KOPT-K1 (cell line): ENCODE data around the gene SPARCL1.
A peak's percentile ranks its signal among the peaks of the same experiment; 100 is the strongest.
"Not testable (repeated sequence)": the region's sequence is repeated elsewhere in the genome, so short reads cannot be mapped to it uniquely, and the experiment has no call there.

ENCODE experiments used
- H3K27ac ChIP-seq: fragments of 200-600 bp; sonication (generic); 2 replicates; pipeline ENCODE4 v1.5.1; 2016; ENCODE audit warnings: antibody characterized with exemption, mild to moderate bottlenecking, low read depth, low read length; ENCODE audit not compliant: poor library complexity, severe bottlenecking
- H3K36me3 ChIP-seq: fragments of 200-600 bp; sonication (generic); 2 replicates; pipeline ENCODE4 v1.5.1; 2017; ENCODE audit warnings: antibody characterized with exemption, mild to moderate bottlenecking, low read length, moderate library complexity; ENCODE audit not compliant: insufficient read depth
- H3K9me3 ChIP-seq: fragments of 200-600 bp; sonication (generic); 2 replicates; pipeline ENCODE4 v1.5.1; 2017; ENCODE audit warnings: antibody characterized with exemption, low read length, mild to moderate bottlenecking; ENCODE audit not compliant: insufficient read depth, poor library complexity, severe bottlenecking

Gene SPARCL1

GRCh38 chr4:87461281-87461700, 67.9 kb downstream of the SPARCL1 start:
- no peaks in the 10 kb centered on the region for H3K9me3 ChIP-seq
- H3K27ac ChIP-seq: no peak overlapping the region
- H3K36me3 ChIP-seq: peaks cover 26% of the 10 kb centered on the region

GRCh38 chr4:87458913-87459312, 70.3 kb downstream of the SPARCL1 start:
- H3K27ac ChIP-seq: no peak overlapping the region

GRCh38 chr4:87451537-87451936, 77.6 kb downstream of the SPARCL1 start:
- no peaks in the 10 kb centered on the region for H3K9me3 ChIP-seq
- H3K36me3 ChIP-seq: peaks cover 46% of the 10 kb centered on the region
- H3K27ac ChIP-seq: no peak overlapping the region

More at GRCh38 chr4:87458913-87459312, 70.3 kb downstream of the SPARCL1 start:
- H3K36me3 ChIP-seq: peaks cover 43% of the 10 kb centered on the region
- H3K9me3 ChIP-seq: no peaks in the 10 kb centered on the region

- H3K9me3 ChIP-seq, H3K27ac ChIP-seq: not testable (repeated sequence)
- peaks cover 38% of the 10 kb centered on the region for H3K36me3 ChIP-seq
These were observed 82.8 kb downstream of the SPARCL1 start for GRCh38 chr4:87446375-87446774.

- Histone ChIP-seq H3K27ac (no peak overlapping the region), H3K36me3 (peaks cover 38% of the 10 kb centered on the region), H3K9me3 (no peaks in the 10 kb centered on the region)
These were observed 83.2 kb downstream of the SPARCL1 start for GRCh38 chr4:87445964-87446363.

GRCh38 chr4:87444741-87445140, 84.4 kb downstream of the SPARCL1 start:
- Histone ChIP-seq H3K27ac (no peak overlapping the region), H3K9me3 (no peaks in the 10 kb centered on the region), H3K36me3 (peaks cover 39% of the 10 kb centered on the region)

- peaks cover 53% of the 10 kb centered on the region for H3K36me3 ChIP-seq
- H3K27ac ChIP-seq: no peak overlapping the region
- H3K9me3 ChIP-seq: no peaks in the 10 kb centered on the region
These were observed 86.3 kb downstream of the SPARCL1 start for GRCh38 chr4:87442889-87443288.

- Histone ChIP-seq H3K9me3 (no peaks in the 10 kb centered on the region), H3K27ac (no peak overlapping the region), H3K36me3 (peaks cover 16% of the 10 kb centered on the region)
These were observed 95.8 kb downstream of the SPARCL1 start for GRCh38 chr4:87433342-87433741.

GRCh38 chr4:87430038-87430437, 99.1 kb downstream of the SPARCL1 start:
- Histone ChIP-seq H3K36me3 (peaks cover 2% of the 10 kb centered on the region; the same call in 1 of the 2 replicates), H3K27ac (no peak overlapping the region), H3K9me3 (no peaks in the 10 kb centered on the region)

- Histone ChIP-seq H3K36me3 (no peaks in the 10 kb centered on the region), H3K9me3 (no peaks in the 10 kb centered on the region), H3K27ac (no peak overlapping the region)
These were observed 100.2 kb downstream of the SPARCL1 start for GRCh38 chr4:87428979-87429378.

- H3K36me3 ChIP-seq: no peaks in the 10 kb centered on the region
- H3K27ac ChIP-seq: no peak overlapping the region
- H3K9me3 ChIP-seq: no peaks in the 10 kb centered on the region
These were observed 101.7 kb downstream of the SPARCL1 start for GRCh38 chr4:87427518-87427868.

GRCh38 chr4:87426865-87427517, 102.2 kb downstream of the SPARCL1 start:
- Histone ChIP-seq H3K9me3 (no peaks in the 10 kb centered on the region), H3K27ac (no peak overlapping the region), H3K36me3 (no peaks in the 10 kb centered on the region)

- Histone ChIP-seq H3K9me3 (no peaks in the 10 kb centered on the region), H3K36me3 (no peaks in the 10 kb centered on the region), H3K27ac (no peak overlapping the region)
These were observed 103.5 kb downstream of the SPARCL1 start for GRCh38 chr4:87425711-87426110.

GRCh38 chr4:87424099-87424543, 105.1 kb downstream of the SPARCL1 start:
- H3K27ac ChIP-seq: peak overlapping the region; percentile 30
- not testable (repeated sequence) for H3K36me3 ChIP-seq, H3K9me3 ChIP-seq
